Heart left ventricle (tissue), 13 donors: ENCODE measurements around the gene BRF1.

Experiments
- CTCF ChIP-seq, 12 donors: fragments of 200-600 bp; sonication (generic) in 4 of 12; IDR thresholded peaks; one replicate each; pipeline versions ENCODE4 v1.5.0 to v1.8.0; 2018 to 2022; ENCODE audit warnings: antibody characterized with exemption in 12 of 12, mild to moderate bottlenecking in 5 of 12
- POLR2A ChIP-seq, 2 donors: fragments of 450-650 bp; IDR thresholded peaks; one replicate each; pipeline ENCODE4 v1.6.1; 2017; ENCODE audit warnings: antibody characterized with exemption in 2 of 2, mild to moderate bottlenecking in 2 of 2, moderate library complexity in 2 of 2
- donor health status: ischemic (EF 13 %, LVEDD 7.1; RV severe dilation, severe dysfunction).
- donor health status: DM: no; HTN: yes; CAD: no.
- donor health status: DM: no; HTN: no; CAD: no.
- donor health status: ischemic (EF 25% LVEDD 6.9; RV normal size, moderate dysfunction).
- donor health status: ischemic (EF 25% LVEDD 5.7; RV mildly dilated, moderate dysfunction).
- donor health status: ischemic (EF 35%, LVEDD 5.7; RV mildly dilated, moderate dysfunction).
- donor health status: nonischemic (EF 11% LVEDD 7.7; RV severe dilation, severe dysfunction).
- donor health status: DM: yes; HTN: yes; CAD: no.
- donor health status: PGD.
- donor health status: ischemic (EF 29% LVEDD 5.4; RV normal size, mild dysfunction).
- donor health status: nonischemic (EF 23%, LVEDD 6.1; RV moderate dilation, normal function).

- TF ChIP-seq CTCF (IDR thresholded peaks at IDR 0.05) (no peak), POLR2A (IDR thresholded peaks at IDR 0.05) (peak in 1 of 2 donors; percentile 56)
Measured at GRCh38 chr14:105301103-105301914, 508 bp upstream of the BRF1 start.
